Cardiac muscle cell (in vitro differentiated cells and primary cell): ENCODE results near the gene SDF2L1. TPM values are rescaled to one million over a fixed set of nuclear protein-coding genes. Genes with fewer than 3 reads are reported as not detected.

Source experiments
- polyA plus RNA-seq: library from polyadenylated mRNA; unstranded; fragments of >200 nt; fragmentation: Nextera tagmentation; extraction: Ambion mirVana; gene quantifications from 2 replicates; pipeline ENCODE4 v1.2.1, GENCODE V29; 2016
- total RNA-seq: library from RNA; depleted of rRNA; stranded (reverse); fragments of >200 nt; gene quantifications from 2 replicates; pipeline ENCODE4 v1.2.3, GENCODE V29; 2016

The SDF2L1 gene
- total and polyA plus RNA-seq, 2 experiments from 2014 or later, result 26.8 to 127 TPM

Other genes starting within 250 kb of the SDF2L1 start
- 23.5 and 34.5 TPM in 2 replicates for gene HIC2, start 224.9 kb upstream of the SDF2L1 start, total RNA-seq
- 9.4 and 15.8 TPM in 2 replicates for gene HIC2, start 224.9 kb upstream of the SDF2L1 start, polyA plus RNA-seq
- gene TMEM191C, start 174.9 kb upstream of the SDF2L1 start, total RNA-seq, result 13.4 and 13.8 TPM in 2 replicates
- 11.3 and 11.8 TPM in 2 replicates for gene TMEM191C, start 174.9 kb upstream of the SDF2L1 start, polyA plus RNA-seq
- 1.1 and 3.2 TPM in 2 replicates for gene RIMBP3C, start 90.8 kb upstream of the SDF2L1 start, total RNA-seq
- gene RIMBP3C, start 90.8 kb upstream of the SDF2L1 start, polyA plus RNA-seq, result 0.32 and 0.59 TPM in 2 replicates
- gene UBE2L3, start 74.6 kb upstream of the SDF2L1 start, total RNA-seq, result 56.3 and 73.7 TPM in 2 replicates
- 108 and 118 TPM in 2 replicates for gene UBE2L3, start 74.6 kb upstream of the SDF2L1 start, polyA plus RNA-seq
- 42.0 and 42.5 TPM in 2 replicates for gene YDJC, start 12.3 kb upstream of the SDF2L1 start, total RNA-seq
- gene YDJC, start 12.3 kb upstream of the SDF2L1 start, polyA plus RNA-seq, result 31.2 and 31.8 TPM in 2 replicates
- gene CCDC116, start 9.5 kb upstream of the SDF2L1 start, total RNA-seq, result 0.57 and 0.70 TPM in 2 replicates
- 0.17 and 0.94 TPM in 2 replicates for gene CCDC116, start 9.5 kb upstream of the SDF2L1 start, polyA plus RNA-seq
- 23.3 and 29.2 TPM in 2 replicates for gene PPIL2, start 23.7 kb downstream of the SDF2L1 start, total RNA-seq
- gene PPIL2, start 23.7 kb downstream of the SDF2L1 start, polyA plus RNA-seq, result 23.6 and 26.1 TPM in 2 replicates
- gene YPEL1, start 93.5 kb downstream of the SDF2L1 start, total RNA-seq, result 12.2 and 22.4 TPM in 2 replicates
- 20.4 and 39.8 TPM in 2 replicates for gene YPEL1, start 93.5 kb downstream of the SDF2L1 start, polyA plus RNA-seq
- 32.7 and 73.2 TPM in 2 replicates for gene MAPK1, start 225.3 kb downstream of the SDF2L1 start, total RNA-seq
- 72.1 and 92.5 TPM in 2 replicates for gene MAPK1, start 225.3 kb downstream of the SDF2L1 start, polyA plus RNA-seq